ENCODE measurements around the gene ACSF2. TPM values are rescaled to one million over a fixed set of nuclear protein-coding genes. Genes with fewer than 3 reads are reported as not detected.

ACSF2 gene
- total RNA-seq, 1 experiment from 2014 or later = 63.5 TPM

GRCh38 chr17:50439008-50439407 lies 13.0 kb downstream of the ACSF2 start:
- Histone ChIP-seq H3K4me3 (ENCODE audit: low read length) (no peak overlapping the region), H3K9me2 (replicated peaks; ENCODE audit: insufficient read depth, low read length) (no peaks in the 10 kb centered on the region), H3K4me2 (ENCODE audit: low read depth, low read length, poor library complexity, severe bottlenecking) (no peak overlapping the region), H3K36me3 (ENCODE audit: insufficient read depth, low read length) (0 out of 2 replicates have a peak, but pooled peaks cover 3% of the 10 kb centered on the region), H3K9ac (ENCODE audit: low read length) (no peak overlapping the region), H3K4me1 (ENCODE audit: low read length) (peaks cover 14% of the 10 kb centered on the region), H2AFZ (ENCODE audit: low read length) (no peak overlapping the region), H3K27me3 (ENCODE audit: low read length) (no peaks in the 10 kb centered on the region), H4K20me1 (ENCODE audit: insufficient read depth, low read depth, low read length) (no peaks in the 10 kb centered on the region), H3K79me2 (ENCODE audit: low read length) (peaks cover 31% of the 10 kb centered on the region), H3K27ac (ENCODE audit: low read length) (no peak overlapping the region), H3K9me3 (ENCODE audit: low read length) (no peaks in the 10 kb centered on the region)
- no peak for DNase-seq

GRCh38 chr17:50440172-50440837 lies 14.3 kb downstream of the ACSF2 start:
- no peak overlapping the region for H3K4me2 ChIP-seq (ENCODE audit: low read depth, low read length, poor library complexity, severe bottlenecking)
- H3K79me2 ChIP-seq (ENCODE audit: low read length) = peaks cover 39% of the 10 kb centered on the region
- H3K9me3 ChIP-seq (ENCODE audit: low read length) = no peaks in the 10 kb centered on the region
- no peak overlapping the region for H3K27ac ChIP-seq (ENCODE audit: low read length)
- H3K27me3 ChIP-seq (ENCODE audit: low read length) = no peaks in the 10 kb centered on the region
- 0 out of 2 replicates have a peak, but pooled peaks cover 3% of the 10 kb centered on the region for H3K36me3 ChIP-seq (ENCODE audit: insufficient read depth, low read length)
- H3K4me3 ChIP-seq (ENCODE audit: low read length) = no peak overlapping the region
- no peak for DNase-seq
- no peaks in the 10 kb centered on the region for H4K20me1 ChIP-seq (ENCODE audit: insufficient read depth, low read depth, low read length)
- H3K9me2 ChIP-seq (replicated peaks; ENCODE audit: insufficient read depth, low read length) = no peaks in the 10 kb centered on the region
- no peak overlapping the region for H2AFZ ChIP-seq (ENCODE audit: low read length)
- H3K9ac ChIP-seq (ENCODE audit: low read length) = no peak overlapping the region
- H3K4me1 ChIP-seq (ENCODE audit: low read length) = peaks cover 14% of the 10 kb centered on the region

- Histone ChIP-seq H2AFZ (ENCODE audit: low read length) (no peak overlapping the region), H3K4me2 (ENCODE audit: low read depth, low read length, poor library complexity, severe bottlenecking) (no peak overlapping the region), H3K79me2 (ENCODE audit: low read length) (peaks cover 45% of the 10 kb centered on the region), H3K9ac (ENCODE audit: low read length) (no peak overlapping the region), H3K27me3 (ENCODE audit: low read length) (no peaks in the 10 kb centered on the region), H3K9me2 (replicated peaks; ENCODE audit: insufficient read depth, low read length) (no peaks in the 10 kb centered on the region), H3K27ac (ENCODE audit: low read length) (no peak overlapping the region), H3K4me1 (ENCODE audit: low read length) (peaks cover 14% of the 10 kb centered on the region), H3K36me3 (ENCODE audit: insufficient read depth, low read length) (0 out of 2 replicates have a peak, but pooled peaks cover 3% of the 10 kb centered on the region), H3K9me3 (ENCODE audit: low read length) (no peaks in the 10 kb centered on the region), H3K4me3 (ENCODE audit: low read length) (no peak overlapping the region), H4K20me1 (ENCODE audit: insufficient read depth, low read depth, low read length) (no peaks in the 10 kb centered on the region)
- no peak for DNase-seq
Measured at GRCh38 chr17:50440838-50441829, 15.1 kb downstream of the ACSF2 start.

GRCh38 chr17:50443505-50443974 lies 17.5 kb downstream of the ACSF2 start:
- Histone ChIP-seq H3K27ac (ENCODE audit: low read length) (no peak overlapping the region), H3K36me3 (ENCODE audit: insufficient read depth, low read length) (no peaks in the 10 kb centered on the region), H4K20me1 (ENCODE audit: insufficient read depth, low read depth, low read length) (no peaks in the 10 kb centered on the region), H3K9me3 (ENCODE audit: low read length) (no peaks in the 10 kb centered on the region), H3K27me3 (ENCODE audit: low read length) (no peaks in the 10 kb centered on the region), H3K4me1 (ENCODE audit: low read length) (peaks cover 14% of the 10 kb centered on the region), H3K4me2 (ENCODE audit: low read depth, low read length, poor library complexity, severe bottlenecking) (no peak overlapping the region), H3K9ac (ENCODE audit: low read length) (no peak overlapping the region), H3K4me3 (ENCODE audit: low read length) (no peak overlapping the region), H2AFZ (ENCODE audit: low read length) (no peak overlapping the region), H3K79me2 (ENCODE audit: low read length) (peaks cover 56% of the 10 kb centered on the region), H3K9me2 (replicated peaks; ENCODE audit: insufficient read depth, low read length) (no peaks in the 10 kb centered on the region)
- DNase-seq = no peak

- peaks cover 54% of the 10 kb centered on the region for H3K79me2 ChIP-seq (ENCODE audit: low read length)
- H4K20me1 ChIP-seq (ENCODE audit: insufficient read depth, low read depth, low read length) = no peaks in the 10 kb centered on the region
- DNase-seq = no peak
- peaks cover 14% of the 10 kb centered on the region for H3K4me1 ChIP-seq (ENCODE audit: low read length)
- no peaks in the 10 kb centered on the region for H3K27me3 ChIP-seq (ENCODE audit: low read length)
- no peaks in the 10 kb centered on the region for H3K9me3 ChIP-seq (ENCODE audit: low read length)
- H3K4me3 ChIP-seq (ENCODE audit: low read length) = no peak overlapping the region
- H2AFZ ChIP-seq (ENCODE audit: low read length) = no peak overlapping the region
- no peaks in the 10 kb centered on the region for H3K36me3 ChIP-seq (ENCODE audit: insufficient read depth, low read length)
- H3K27ac ChIP-seq (ENCODE audit: low read length) = no peak overlapping the region
- no peak overlapping the region for H3K4me2 ChIP-seq (ENCODE audit: low read depth, low read length, poor library complexity, severe bottlenecking)
- H3K9ac ChIP-seq (ENCODE audit: low read length) = no peak overlapping the region
- H3K9me2 ChIP-seq (replicated peaks; ENCODE audit: insufficient read depth, low read length) = no peaks in the 10 kb centered on the region
Measured at GRCh38 chr17:50444841-50445715, 19.1 kb downstream of the ACSF2 start.

- no peaks in the 10 kb centered on the region for H3K36me3 ChIP-seq (ENCODE audit: insufficient read depth, low read length)
- peaks cover 14% of the 10 kb centered on the region for H3K4me1 ChIP-seq (ENCODE audit: low read length)
- H2AFZ ChIP-seq (ENCODE audit: low read length) = no peak overlapping the region
- H3K79me2 ChIP-seq (ENCODE audit: low read length) = peaks cover 51% of the 10 kb centered on the region
- H3K27ac ChIP-seq (ENCODE audit: low read length) = no peak overlapping the region
- H3K27me3 ChIP-seq (ENCODE audit: low read length) = no peaks in the 10 kb centered on the region
- H3K9me2 ChIP-seq (replicated peaks; ENCODE audit: insufficient read depth, low read length) = no peaks in the 10 kb centered on the region
- H3K9me3 ChIP-seq (ENCODE audit: low read length) = no peaks in the 10 kb centered on the region
- H3K4me3 ChIP-seq (ENCODE audit: low read length) = no peak overlapping the region
- H3K9ac ChIP-seq (ENCODE audit: low read length) = no peak overlapping the region
- H3K4me2 ChIP-seq (ENCODE audit: low read depth, low read length, poor library complexity, severe bottlenecking) = no peak overlapping the region
- no peaks in the 10 kb centered on the region for H4K20me1 ChIP-seq (ENCODE audit: insufficient read depth, low read depth, low read length)
- DNase-seq = no peak
Measured at GRCh38 chr17:50445730-50446325, 19.8 kb downstream of the ACSF2 start.

GRCh38 chr17:50447870-50448595 lies 22.0 kb downstream of the ACSF2 start:
- Histone ChIP-seq H3K9ac (ENCODE audit: low read length) (no peak overlapping the region), H3K4me1 (ENCODE audit: low read length) (peaks cover 22% of the 10 kb centered on the region), H4K20me1 (ENCODE audit: insufficient read depth, low read depth, low read length) (no peaks in the 10 kb centered on the region), H3K79me2 (ENCODE audit: low read length) (peaks cover 67% of the 10 kb centered on the region), H3K27me3 (ENCODE audit: low read length) (no peaks in the 10 kb centered on the region), H3K9me2 (replicated peaks; ENCODE audit: insufficient read depth, low read length) (no peaks in the 10 kb centered on the region), H2AFZ (ENCODE audit: low read length) (no peak overlapping the region), H3K9me3 (ENCODE audit: low read length) (no peaks in the 10 kb centered on the region), H3K36me3 (ENCODE audit: insufficient read depth, low read length) (no peaks in the 10 kb centered on the region), H3K4me2 (ENCODE audit: low read depth, low read length, poor library complexity, severe bottlenecking) (no peak overlapping the region), H3K27ac (ENCODE audit: low read length) (no peak overlapping the region), H3K4me3 (ENCODE audit: low read length) (no peak overlapping the region)
- DNase-seq = no peak

Data from Karpas-422 (cell line).